Ishikawa (cell line): ENCODE results near the gene TM9SF3.

Experiments used
- CEBPB ChIP-seq: IDR thresholded peaks from 2 replicates; pipeline ENCODE4 v1.6.1; 2012
- CREB1 ChIP-seq: IDR thresholded peaks from 2 replicates; pipeline ENCODE4 v1.6.1; 2012; ENCODE audit warnings: low read depth
- EGR1 ChIP-seq: IDR thresholded peaks from 2 replicates; pipeline ENCODE4 v1.6.1; 2012
- EP300 ChIP-seq: IDR thresholded peaks from 2 replicates; pipeline ENCODE4 v1.6.1; 2012; ENCODE audit warnings: borderline replicate concordance
- NFIC ChIP-seq: IDR thresholded peaks from 2 replicates; pipeline ENCODE4 v1.6.1; 2012
- RAD21 ChIP-seq: IDR thresholded peaks from 2 replicates; pipeline ENCODE4 v1.6.1; 2012; ENCODE audit warnings: low read depth
- TAF1 ChIP-seq: IDR thresholded peaks from 2 replicates; pipeline ENCODE4 v1.6.1; 2012; ENCODE audit warnings: low read depth, mild to moderate bottlenecking
- TCF12 ChIP-seq: IDR thresholded peaks from 2 replicates; pipeline ENCODE4 v1.6.1; 2012; ENCODE audit warnings: low read depth
- TF ChIP-seq, protein P1 (sequence below): IDR thresholded peaks from 2 replicates; pipeline ENCODE4 v1.6.1; 2012; ENCODE audit warnings: low read depth, mild to moderate bottlenecking

DNA sequence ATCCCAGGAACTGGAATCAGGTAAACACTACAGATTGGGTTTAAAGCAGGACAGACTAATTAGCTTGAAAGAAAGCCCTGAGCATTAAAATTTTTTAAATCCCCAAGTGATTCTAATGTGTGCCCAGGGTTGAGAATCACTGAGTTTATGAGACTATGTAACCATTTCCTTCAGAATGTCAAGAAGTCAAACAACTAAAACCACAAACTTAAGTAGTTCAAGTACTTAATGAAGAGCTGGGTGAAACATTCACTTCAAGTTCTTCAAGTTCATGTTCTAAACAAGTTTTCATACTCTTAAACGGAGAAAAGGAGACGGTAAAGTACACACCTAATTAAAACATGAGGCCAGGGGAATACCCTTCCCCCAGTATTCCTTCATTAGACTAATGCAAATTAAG lies 44.9 kb downstream of the TM9SF3 start:
- TF ChIP-seq CEBPB = no peak
- TF ChIP-seq EP300 = no peak
- TF ChIP-seq TAF1 = no peak
- no peak for TF ChIP-seq RAD21
- no peak for TF ChIP-seq TCF12
- no peak for TF ChIP-seq NFIC
- TF ChIP-seq CREB1 = no peak
- TF ChIP-seq EGR1 = no peak
- TF ChIP-seq, protein P1, sequence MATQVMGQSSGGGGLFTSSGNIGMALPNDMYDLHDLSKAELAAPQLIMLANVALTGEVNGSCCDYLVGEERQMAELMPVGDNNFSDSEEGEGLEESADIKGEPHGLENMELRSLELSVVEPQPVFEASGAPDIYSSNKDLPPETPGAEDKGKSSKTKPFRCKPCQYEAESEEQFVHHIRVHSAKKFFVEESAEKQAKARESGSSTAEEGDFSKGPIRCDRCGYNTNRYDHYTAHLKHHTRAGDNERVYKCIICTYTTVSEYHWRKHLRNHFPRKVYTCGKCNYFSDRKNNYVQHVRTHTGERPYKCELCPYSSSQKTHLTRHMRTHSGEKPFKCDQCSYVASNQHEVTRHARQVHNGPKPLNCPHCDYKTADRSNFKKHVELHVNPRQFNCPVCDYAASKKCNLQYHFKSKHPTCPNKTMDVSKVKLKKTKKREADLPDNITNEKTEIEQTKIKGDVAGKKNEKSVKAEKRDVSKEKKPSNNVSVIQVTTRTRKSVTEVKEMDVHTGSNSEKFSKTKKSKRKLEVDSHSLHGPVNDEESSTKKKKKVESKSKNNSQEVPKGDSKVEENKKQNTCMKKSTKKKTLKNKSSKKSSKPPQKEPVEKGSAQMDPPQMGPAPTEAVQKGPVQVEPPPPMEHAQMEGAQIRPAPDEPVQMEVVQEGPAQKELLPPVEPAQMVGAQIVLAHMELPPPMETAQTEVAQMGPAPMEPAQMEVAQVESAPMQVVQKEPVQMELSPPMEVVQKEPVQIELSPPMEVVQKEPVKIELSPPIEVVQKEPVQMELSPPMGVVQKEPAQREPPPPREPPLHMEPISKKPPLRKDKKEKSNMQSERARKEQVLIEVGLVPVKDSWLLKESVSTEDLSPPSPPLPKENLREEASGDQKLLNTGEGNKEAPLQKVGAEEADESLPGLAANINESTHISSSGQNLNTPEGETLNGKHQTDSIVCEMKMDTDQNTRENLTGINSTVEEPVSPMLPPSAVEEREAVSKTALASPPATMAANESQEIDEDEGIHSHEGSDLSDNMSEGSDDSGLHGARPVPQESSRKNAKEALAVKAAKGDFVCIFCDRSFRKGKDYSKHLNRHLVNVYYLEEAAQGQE = no peak
